OCI-LY3 (cell line): ENCODE measurements around the gene AGBL4.

Experiments
- EZH2phosphoT487 ChIP-seq: fragments of 200-600 bp; shearing (Covaris generic); IDR thresholded peaks from 2 replicates; pipeline ENCODE4 v1.6.1; 2018; ENCODE audit warnings: antibody characterized with exemption, mixed run types, low read depth
- TF ChIP-seq, protein P1 (sequence below): fragments of 200-600, 300-600 bp; sonication (generic); IDR thresholded peaks from 2 replicates; pipeline ENCODE4 v1.5.1; 2014; ENCODE audit warnings: antibody characterized with exemption, low read length, low read depth

DNA sequence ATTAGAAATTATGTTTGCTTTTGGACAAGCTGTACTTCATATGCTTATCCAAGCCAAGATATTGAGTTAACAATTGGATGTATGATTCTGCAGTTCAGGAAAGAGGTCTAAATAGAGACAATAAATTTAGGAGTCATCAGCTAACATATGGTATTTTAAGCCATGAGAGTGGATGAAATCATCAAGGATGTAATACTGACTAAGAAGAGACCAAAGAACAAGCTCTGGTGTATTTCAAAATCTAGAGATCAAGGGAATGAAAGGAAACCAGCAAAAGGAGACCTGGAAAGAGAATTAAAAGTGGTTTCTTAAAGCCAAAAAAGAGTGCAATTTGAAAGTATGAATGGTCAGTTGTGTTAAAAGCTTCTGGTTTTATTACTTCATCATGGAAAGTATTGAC is 1063.4 kb downstream of the AGBL4 start:
- TF ChIP-seq, protein P1, sequence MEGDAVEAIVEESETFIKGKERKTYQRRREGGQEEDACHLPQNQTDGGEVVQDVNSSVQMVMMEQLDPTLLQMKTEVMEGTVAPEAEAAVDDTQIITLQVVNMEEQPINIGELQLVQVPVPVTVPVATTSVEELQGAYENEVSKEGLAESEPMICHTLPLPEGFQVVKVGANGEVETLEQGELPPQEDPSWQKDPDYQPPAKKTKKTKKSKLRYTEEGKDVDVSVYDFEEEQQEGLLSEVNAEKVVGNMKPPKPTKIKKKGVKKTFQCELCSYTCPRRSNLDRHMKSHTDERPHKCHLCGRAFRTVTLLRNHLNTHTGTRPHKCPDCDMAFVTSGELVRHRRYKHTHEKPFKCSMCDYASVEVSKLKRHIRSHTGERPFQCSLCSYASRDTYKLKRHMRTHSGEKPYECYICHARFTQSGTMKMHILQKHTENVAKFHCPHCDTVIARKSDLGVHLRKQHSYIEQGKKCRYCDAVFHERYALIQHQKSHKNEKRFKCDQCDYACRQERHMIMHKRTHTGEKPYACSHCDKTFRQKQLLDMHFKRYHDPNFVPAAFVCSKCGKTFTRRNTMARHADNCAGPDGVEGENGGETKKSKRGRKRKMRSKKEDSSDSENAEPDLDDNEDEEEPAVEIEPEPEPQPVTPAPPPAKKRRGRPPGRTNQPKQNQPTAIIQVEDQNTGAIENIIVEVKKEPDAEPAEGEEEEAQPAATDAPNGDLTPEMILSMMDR: no peak
- TF ChIP-seq EZH2phosphoT487: no peak
